Stomach (tissue), 4 donors: ENCODE results near the gene CCDC126.

ENCODE experiments used
- EP300 ChIP-seq: sonication (generic); formaldehyde crosslinking; IDR thresholded peaks from one replicate; pipeline ENCODE4 v1.6.1; 2017; ENCODE audit warnings: antibody characterized with exemption
- POLR2A ChIP-seq, 4 donors: fragments of 450-650 bp; IDR thresholded peaks; one replicate each; pipeline ENCODE4 v1.6.1; 2016; ENCODE audit warnings: antibody characterized with exemption in 4 of 4, control low read depth in 2 of 4, mild to moderate bottlenecking in 1 of 4, moderate library complexity in 1 of 4
- POLR2AphosphoS5 ChIP-seq, 3 donors: sonication (generic); formaldehyde crosslinking; IDR thresholded peaks; one replicate each; pipeline ENCODE4 v1.6.1; 2016; ENCODE audit warnings: antibody characterized with exemption in 3 of 3
- TF ChIP-seq, protein P1 (sequence below), 7 experiments: fragments of 450-650 bp in 4 of 7; fragments of 200-600 bp in 3 of 7; sonication (generic) in 3 of 7; IDR thresholded peaks; one replicate each; pipeline ENCODE4 v1.5.1; 2016 to 2019; ENCODE audit warnings: antibody characterized with exemption in 7 of 7, control low read depth in 2 of 7, mild to moderate bottlenecking in 1 of 7

DNA sequence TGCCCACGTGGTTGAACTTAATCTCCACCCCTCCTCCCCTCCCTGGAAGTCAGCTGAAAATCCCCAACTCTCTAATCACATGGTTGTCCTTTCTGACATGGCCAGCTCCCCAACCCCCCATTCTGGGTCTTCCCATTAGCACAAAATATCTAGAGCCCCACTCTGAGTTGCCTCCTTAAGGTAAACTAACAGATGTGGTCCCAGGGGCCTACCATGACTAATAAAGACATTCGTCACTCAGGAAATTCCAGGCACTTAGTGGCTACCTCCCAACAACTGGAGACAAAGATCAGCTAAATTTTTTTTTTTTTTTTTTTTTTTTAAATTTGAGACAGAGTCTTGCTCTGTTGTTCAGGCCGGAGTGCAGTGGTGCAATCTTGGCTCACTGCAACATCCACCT lies 21.1 kb downstream of the CCDC126 start:
- TF ChIP-seq POLR2A (IDR thresholded peaks at IDR 0.05) (no peak), EP300 (no peak), POLR2AphosphoS5 (IDR thresholded peaks at IDR 0.05) (no peak)
- TF ChIP-seq, protein P1, sequence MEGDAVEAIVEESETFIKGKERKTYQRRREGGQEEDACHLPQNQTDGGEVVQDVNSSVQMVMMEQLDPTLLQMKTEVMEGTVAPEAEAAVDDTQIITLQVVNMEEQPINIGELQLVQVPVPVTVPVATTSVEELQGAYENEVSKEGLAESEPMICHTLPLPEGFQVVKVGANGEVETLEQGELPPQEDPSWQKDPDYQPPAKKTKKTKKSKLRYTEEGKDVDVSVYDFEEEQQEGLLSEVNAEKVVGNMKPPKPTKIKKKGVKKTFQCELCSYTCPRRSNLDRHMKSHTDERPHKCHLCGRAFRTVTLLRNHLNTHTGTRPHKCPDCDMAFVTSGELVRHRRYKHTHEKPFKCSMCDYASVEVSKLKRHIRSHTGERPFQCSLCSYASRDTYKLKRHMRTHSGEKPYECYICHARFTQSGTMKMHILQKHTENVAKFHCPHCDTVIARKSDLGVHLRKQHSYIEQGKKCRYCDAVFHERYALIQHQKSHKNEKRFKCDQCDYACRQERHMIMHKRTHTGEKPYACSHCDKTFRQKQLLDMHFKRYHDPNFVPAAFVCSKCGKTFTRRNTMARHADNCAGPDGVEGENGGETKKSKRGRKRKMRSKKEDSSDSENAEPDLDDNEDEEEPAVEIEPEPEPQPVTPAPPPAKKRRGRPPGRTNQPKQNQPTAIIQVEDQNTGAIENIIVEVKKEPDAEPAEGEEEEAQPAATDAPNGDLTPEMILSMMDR (IDR thresholded peaks at IDR 0.05), result no peak
